OCI-LY7 (cell line): Measurements from ENCODE around the gene TMEM238L. TPM values are rescaled to one million over a fixed set of nuclear protein-coding genes. Genes with fewer than 3 reads are reported as not detected.

Experiments used
- BruUV-seq: library from RNA; stranded (reverse); fragments of 400-500 nt; replicated peaks from 2 replicates; lab custom pipeline; 2021; lab: Mats Ljungman, UMichigan
- CTCF ChIA-PET: fragments of 300-600 bp; sonication (Branson Sonifier 250); formaldehyde crosslinking; loops from one replicate; lab custom pipeline; 2022; ENCODE audit warnings: antibody characterized with exemption; ENCODE audit not compliant: unreplicated experiment; lab: Charles Lee
- POLR2A ChIA-PET: fragments of 300-600 bp; sonication (Branson Sonifier 250); formaldehyde crosslinking; loops from one replicate; lab custom pipeline; 2022; ENCODE audit warnings: antibody characterized with exemption; lab: Charles Lee
- DNase-seq: peaks from one replicate; pipeline ENCODE4 v3.0.0-alpha.2; 2015; ENCODE audit warnings: low spot score
- H2AFZ ChIP-seq: fragments of 200-600 bp; sonication (generic), shearing (Covaris generic); 2 replicates; pipeline ENCODE4 v1.6.1; 2014; ENCODE audit warnings: mild to moderate bottlenecking, antibody characterized with exemption, low read length, moderate library complexity
- H3K27ac ChIP-seq: fragments of 200-600 bp; sonication (generic); 2 replicates; pipeline ENCODE4 v1.5.1; 2014; ENCODE audit warnings: mixed run types, low read depth, mild to moderate bottlenecking, moderate library complexity, low read length, inconsistent platforms; ENCODE audit not compliant: poor library complexity, severe bottlenecking
- H3K36me3 ChIP-seq: fragments of 200-600 bp; sonication (generic); 2 replicates; pipeline ENCODE4 v1.6.1; 2014; ENCODE audit warnings: mild to moderate bottlenecking, antibody characterized with exemption, low read length, moderate library complexity, mixed read lengths; ENCODE audit not compliant: insufficient read depth
- H3K4me1 ChIP-seq: fragments of 200-600 bp; sonication (generic); 2 replicates; pipeline ENCODE4 v1.5.1; 2014; ENCODE audit warnings: mild to moderate bottlenecking, low read length; ENCODE audit not compliant: insufficient read depth, poor library complexity, severe bottlenecking
- H3K4me2 ChIP-seq: fragments of 200-600 bp; sonication (generic); 2 replicates; pipeline ENCODE4 v1.6.1; 2014; ENCODE audit warnings: mild to moderate bottlenecking, low read length
- H3K4me3 ChIP-seq: fragments of 200-600 bp; sonication (generic); 2 replicates; pipeline ENCODE4 v1.5.1; 2014; ENCODE audit warnings: mild to moderate bottlenecking, low read depth, low read length; ENCODE audit not compliant: poor library complexity, severe bottlenecking
- H3K79me2 ChIP-seq: fragments of 200-600 bp; sonication (generic); 2 replicates; pipeline ENCODE4 v1.6.1; 2016; ENCODE audit warnings: low read depth, mild to moderate bottlenecking, low read length, moderate library complexity, mixed read lengths; ENCODE audit not compliant: insufficient read depth
- H3K9me2 ChIP-seq: fragments of 200-600 bp; sonication (generic); 2 replicates; pipeline ENCODE4 v1.6.1; 2016; ENCODE audit warnings: mild to moderate bottlenecking, low read length, mixed read lengths; ENCODE audit not compliant: insufficient read depth
- H3K9me3 ChIP-seq: fragments of 200-600 bp; sonication (generic); 2 replicates; pipeline ENCODE4 v1.6.1; 2014; ENCODE audit warnings: mild to moderate bottlenecking, mixed run types, low read length, mixed read lengths
- H4K20me1 ChIP-seq: fragments of 200-600 bp; sonication (generic); 2 replicates; pipeline ENCODE4 v1.6.1; 2014; ENCODE audit warnings: mild to moderate bottlenecking, antibody characterized with exemption, low read length, moderate library complexity, mixed read lengths; ENCODE audit not compliant: insufficient read depth
- EZH2phosphoT487 ChIP-seq: fragments of 200-600 bp; sonication (generic); IDR thresholded peaks from 2 replicates; pipeline ENCODE4 v1.6.1; 2018; ENCODE audit warnings: low read depth, borderline replicate concordance, mild to moderate bottlenecking, mixed run types, antibody characterized with exemption, low read length, moderate library complexity, mixed read lengths
- intact Hi-C: fragments of 100-400 bp; cut with micrococcal nuclease; formaldehyde crosslinking; loops from one replicate; pipeline ENCODE4 v1.10.0; 2022; ENCODE audit not compliant: unreplicated experiment
- total RNA-seq, 2 experiments: library from RNA; depleted of rRNA in 1 of 2; stranded (reverse); fragments of >200 nt in 1 of 2; shearing (Covaris generic) in 1 of 2; gene quantifications; 2 replicates each; pipeline ENCODE4 v1.2.3, GENCODE V29; 2014 to 2022
- TF ChIP-seq, protein P1 (sequence below): fragments of 200-600 bp; sonication (generic); conservative IDR thresholded peaks from 2 replicates; pipeline ENCODE4 v1.5.1; 2014; ENCODE audit warnings: mild to moderate bottlenecking, antibody characterized with exemption, low read length, moderate library complexity, mixed read lengths

The TMEM238L gene
- total RNA-seq, 2 experiments from 2014 or later: not detected

DNA sequence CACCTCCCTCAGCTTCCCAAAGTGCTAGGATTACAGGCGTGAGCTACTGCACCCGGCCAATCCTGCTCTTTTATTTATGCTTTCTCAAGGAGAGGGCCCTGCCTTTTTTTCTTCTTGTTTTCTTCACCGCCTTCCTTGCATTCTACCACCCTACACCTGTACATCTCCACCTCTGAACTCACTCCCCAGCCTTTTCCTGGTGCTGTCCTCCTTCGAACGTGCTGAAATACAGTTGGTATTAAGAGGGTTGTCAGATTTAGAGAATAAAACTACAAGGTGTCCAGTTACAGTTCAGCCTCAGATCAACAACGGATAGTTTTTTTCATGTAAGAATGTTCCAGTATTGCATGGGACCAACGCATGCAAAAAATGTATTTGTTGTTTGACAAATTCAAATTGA lies 32.2 kb upstream of the TMEM238L start:
- H2AFZ ChIP-seq: no peak overlapping the region
- TF ChIP-seq, protein P1, sequence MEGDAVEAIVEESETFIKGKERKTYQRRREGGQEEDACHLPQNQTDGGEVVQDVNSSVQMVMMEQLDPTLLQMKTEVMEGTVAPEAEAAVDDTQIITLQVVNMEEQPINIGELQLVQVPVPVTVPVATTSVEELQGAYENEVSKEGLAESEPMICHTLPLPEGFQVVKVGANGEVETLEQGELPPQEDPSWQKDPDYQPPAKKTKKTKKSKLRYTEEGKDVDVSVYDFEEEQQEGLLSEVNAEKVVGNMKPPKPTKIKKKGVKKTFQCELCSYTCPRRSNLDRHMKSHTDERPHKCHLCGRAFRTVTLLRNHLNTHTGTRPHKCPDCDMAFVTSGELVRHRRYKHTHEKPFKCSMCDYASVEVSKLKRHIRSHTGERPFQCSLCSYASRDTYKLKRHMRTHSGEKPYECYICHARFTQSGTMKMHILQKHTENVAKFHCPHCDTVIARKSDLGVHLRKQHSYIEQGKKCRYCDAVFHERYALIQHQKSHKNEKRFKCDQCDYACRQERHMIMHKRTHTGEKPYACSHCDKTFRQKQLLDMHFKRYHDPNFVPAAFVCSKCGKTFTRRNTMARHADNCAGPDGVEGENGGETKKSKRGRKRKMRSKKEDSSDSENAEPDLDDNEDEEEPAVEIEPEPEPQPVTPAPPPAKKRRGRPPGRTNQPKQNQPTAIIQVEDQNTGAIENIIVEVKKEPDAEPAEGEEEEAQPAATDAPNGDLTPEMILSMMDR: no peak
- no peak for TF ChIP-seq EZH2phosphoT487
- no peaks in the 10 kb centered on the region for H3K4me1 ChIP-seq
- H3K4me3 ChIP-seq: no peak overlapping the region
- H3K4me2 ChIP-seq: no peak overlapping the region
- intact Hi-C loops: no loop called here
- no peaks in the 10 kb centered on the region for H3K79me2 ChIP-seq
- ChIA-PET CTCF (no interaction called here), POLR2A (no interaction called here)
- H3K36me3 ChIP-seq: no peaks in the 10 kb centered on the region
- H4K20me1 ChIP-seq: no peaks in the 10 kb centered on the region
- no peak for DNase-seq
- H3K27ac ChIP-seq: no peak overlapping the region
- H3K9me2 ChIP-seq: no peaks in the 10 kb centered on the region
- no TSS peak for BruUV-seq
- no peaks in the 10 kb centered on the region for H3K9me3 ChIP-seq

DNA sequence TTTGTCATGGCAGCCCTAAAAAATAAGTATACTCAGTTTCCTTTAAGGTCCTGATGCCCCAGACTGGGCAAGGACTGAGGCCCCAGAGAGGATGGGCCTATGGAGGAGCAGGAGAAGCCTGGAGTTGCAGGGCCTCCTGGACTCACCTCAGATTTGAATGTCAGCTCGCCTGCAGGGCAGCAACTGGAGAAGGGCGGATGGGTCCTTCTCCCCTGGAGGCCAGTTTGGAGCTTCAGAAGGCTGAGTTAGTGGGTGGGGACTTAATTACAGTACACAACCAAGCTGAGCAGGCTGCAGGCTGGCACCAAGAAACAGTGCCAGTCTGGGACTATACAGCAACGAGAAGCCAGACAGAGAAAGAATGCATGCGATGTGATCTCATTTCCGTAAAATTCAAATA lies 27.8 kb upstream of the TMEM238L start:
- Histone ChIP-seq H3K36me3 (no peaks in the 10 kb centered on the region), H3K4me2 (no peak overlapping the region), H3K9me3 (no peaks in the 10 kb centered on the region), H3K27ac (no peak overlapping the region), H4K20me1 (no peaks in the 10 kb centered on the region), H2AFZ (no peak overlapping the region), H3K9me2 (no peaks in the 10 kb centered on the region), H3K4me3 (no peak overlapping the region), H3K79me2 (no peaks in the 10 kb centered on the region), H3K4me1 (no peaks in the 10 kb centered on the region)
- ChIA-PET CTCF (no interaction called here), POLR2A (no interaction called here)
- no peak for TF ChIP-seq EZH2phosphoT487
- TF ChIP-seq, protein P1: no peak
- intact Hi-C loops: no loop called here
- no peak for DNase-seq
- no TSS peak for BruUV-seq

- no peaks in the 10 kb centered on the region for H3K79me2 ChIP-seq
- ChIA-PET POLR2A (no interaction called here), CTCF (no interaction called here)
- BruUV-seq: no TSS peak
- H3K9me3 ChIP-seq: no peaks in the 10 kb centered on the region
- no peaks in the 10 kb centered on the region for H3K9me2 ChIP-seq
- DNase-seq: no peak
- no peak overlapping the region for H3K27ac ChIP-seq
- H3K4me3 ChIP-seq: no peak overlapping the region
- no peaks in the 10 kb centered on the region for H3K4me1 ChIP-seq
- no peaks in the 10 kb centered on the region for H3K36me3 ChIP-seq
- no peak for TF ChIP-seq EZH2phosphoT487
- TF ChIP-seq, protein P1: no peak
- H4K20me1 ChIP-seq: no peaks in the 10 kb centered on the region
- H3K4me2 ChIP-seq: no peak overlapping the region
- intact Hi-C loops: no loop called here
- no peak overlapping the region for H2AFZ ChIP-seq
These were observed 24.1 kb upstream of the TMEM238L start for GRCh38 chr17:10827898-10828552.
